GM19328 (cell line): Measurements from ENCODE around the gene KLHL34.

ENCODE experiments used
- ATAC-seq: cut with Tn5 transposase; IDR thresholded peaks from one replicate; pipeline ENCODE4 v1.9.1; 2021; ENCODE audit warnings: mild to moderate bottlenecking, moderate library complexity; ENCODE audit not compliant: unreplicated experiment

Gene KLHL34

DNA sequence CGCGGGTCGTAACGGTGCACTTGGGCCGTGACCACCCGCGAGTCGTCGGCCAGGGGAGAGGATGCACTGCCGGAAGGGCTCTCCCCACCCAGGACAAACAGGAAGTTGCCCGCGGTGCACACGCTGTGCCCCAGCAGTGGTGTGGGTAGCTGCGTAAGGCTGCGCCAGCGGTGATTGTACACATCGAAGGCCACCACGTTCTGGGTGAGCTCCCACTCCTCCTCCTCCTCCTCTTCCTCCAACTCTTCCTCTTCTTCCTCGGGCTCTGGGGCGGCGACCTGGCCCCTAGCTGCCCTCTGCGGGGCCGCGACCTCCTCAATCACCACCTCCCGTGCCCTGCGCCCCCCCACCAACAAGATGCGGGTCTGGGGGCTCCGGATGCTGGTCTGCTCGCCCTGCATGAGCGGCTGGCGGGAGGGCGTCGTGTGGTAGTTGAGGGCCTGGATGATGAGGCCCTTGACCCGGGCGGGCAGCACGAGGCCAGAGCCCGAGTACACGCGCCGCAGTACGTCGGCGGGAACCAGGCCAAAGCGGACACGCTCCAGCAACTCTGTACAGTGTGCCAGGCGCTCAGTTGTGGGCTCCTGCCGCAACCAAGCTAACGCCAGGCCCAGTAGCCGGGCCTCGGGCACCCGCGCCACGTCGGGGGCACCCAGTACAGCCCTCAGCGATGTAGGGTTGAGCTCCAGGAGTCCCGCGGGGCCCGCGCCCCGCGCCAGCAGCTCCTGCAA, 1.4 kb downstream of the KLHL34 start:
- no peak for ATAC-seq

DNA sequence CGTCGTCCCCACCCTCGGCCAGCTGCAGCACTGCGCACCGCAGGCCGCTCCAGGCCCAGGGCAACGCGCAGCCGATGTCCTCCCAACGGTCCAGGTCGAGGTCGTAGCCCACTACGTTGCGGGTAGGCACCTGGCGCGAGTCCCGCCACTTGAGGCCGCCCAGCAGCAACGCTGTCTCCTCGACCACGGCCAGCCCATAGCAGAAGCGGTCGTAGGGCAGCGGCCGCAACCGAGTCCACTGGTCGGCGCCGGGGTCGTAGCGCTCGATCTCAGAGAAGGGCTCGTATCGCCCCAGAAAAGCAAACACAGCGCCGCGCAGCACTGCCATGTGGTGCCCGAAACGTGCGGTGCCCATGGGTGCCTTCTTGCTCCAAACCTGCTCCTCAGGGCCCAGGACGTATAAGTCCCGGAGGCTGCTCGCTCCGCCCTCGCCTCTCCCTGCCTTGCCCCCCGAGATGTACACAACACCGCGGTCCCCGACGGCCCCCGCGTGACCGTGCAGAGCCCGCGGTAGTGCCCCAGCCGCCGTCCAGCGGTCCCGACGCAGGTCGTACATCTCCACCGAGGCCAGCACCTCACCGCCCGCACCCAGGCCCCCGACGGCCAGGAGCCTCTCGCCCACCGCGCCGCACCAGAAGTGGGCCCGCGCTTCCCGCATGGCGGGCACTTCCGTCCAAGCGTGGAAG, 2.1 kb downstream of the KLHL34 start:
- ATAC-seq = no peak

- ATAC-seq = no peak
Measured at GRCh38 chrX:21645886-21646285, 12.2 kb downstream of the KLHL34 start.

GRCh38 chrX:21645431-21645830, 12.7 kb downstream of the KLHL34 start:
- no peak for ATAC-seq

DNA sequence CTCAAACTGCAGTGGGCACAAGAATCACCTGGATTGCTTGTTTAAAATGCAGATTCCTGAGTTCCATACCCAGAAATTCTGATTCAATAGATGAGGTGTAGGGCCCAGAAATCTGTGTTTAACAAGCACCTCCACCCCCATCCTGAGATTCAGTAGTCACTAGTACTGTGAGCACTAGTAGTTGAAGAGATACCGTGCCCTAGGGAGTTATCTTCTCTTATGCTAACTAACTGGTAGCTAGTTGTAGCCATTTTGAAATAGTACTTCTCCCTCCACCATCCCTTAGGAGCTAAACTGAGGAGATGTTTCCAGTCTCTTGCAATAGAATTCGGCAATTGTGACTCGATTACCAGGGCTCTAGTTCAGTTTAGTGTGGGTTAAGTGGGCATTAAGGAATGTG, 18.4 kb downstream of the KLHL34 start:
- ATAC-seq = no peak

GRCh38 chrX:21638311-21638710, 19.8 kb downstream of the KLHL34 start:
- ATAC-seq = no peak

GRCh38 chrX:21632027-21632426, 26.1 kb downstream of the KLHL34 start:
- ATAC-seq = no peak

GRCh38 chrX:21623778-21624501, 34.2 kb downstream of the KLHL34 start:
- no peak for ATAC-seq

DNA sequence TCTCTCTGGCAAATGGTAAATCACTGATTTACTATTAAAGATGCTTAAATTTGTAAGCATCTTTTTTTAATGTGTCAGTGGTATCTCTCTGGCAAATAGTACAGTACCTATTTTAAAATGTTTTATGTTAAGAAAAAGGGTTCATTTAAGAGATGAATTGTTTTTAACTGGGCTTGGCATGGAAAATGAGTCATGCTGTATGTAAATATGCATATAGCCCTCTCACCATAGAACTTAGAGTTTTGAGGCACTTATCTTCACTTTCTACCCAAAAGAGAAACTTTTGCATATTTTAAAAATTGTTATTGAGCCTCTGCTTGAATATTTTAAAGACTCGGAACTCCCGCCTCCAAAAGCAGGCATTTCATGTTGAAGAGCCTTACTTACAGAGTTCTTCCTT, 37.9 kb downstream of the KLHL34 start:
- ATAC-seq = no peak

- ATAC-seq = no peak
Measured at GRCh38 chrX:21616386-21616785, 41.7 kb downstream of the KLHL34 start.

- no peak for ATAC-seq
Measured at GRCh38 chrX:21612154-21612553, 46.0 kb downstream of the KLHL34 start.

DNA sequence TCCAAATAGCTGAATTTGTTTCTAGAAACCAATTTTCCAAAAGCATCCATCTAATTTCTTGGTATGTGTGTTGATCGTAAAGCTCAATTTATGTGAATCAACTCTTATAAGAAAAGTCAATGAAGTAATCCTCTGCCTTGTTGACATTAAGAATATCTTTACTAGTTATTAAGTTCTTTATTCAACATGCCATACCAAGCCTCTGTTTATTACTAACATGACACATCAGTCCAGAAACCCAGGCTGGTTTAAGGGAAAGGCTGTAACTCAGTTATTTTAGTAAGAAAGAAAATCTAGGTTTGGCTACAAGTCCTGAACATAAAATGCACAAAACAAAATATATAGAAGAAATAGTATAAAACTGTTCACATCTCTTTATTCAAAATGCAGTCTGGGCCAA, 48.0 kb downstream of the KLHL34 start:
- ATAC-seq = no peak

- ATAC-seq = no peak
Measured at GRCh38 chrX:21606002-21606401, 52.1 kb downstream of the KLHL34 start.
